ENCODE measurements around the gene SNRNP25. TPM values are rescaled to one million over a fixed set of nuclear protein-coding genes. Genes with fewer than 3 reads are reported as not detected.
"Not testable (repeated sequence)": the region's sequence is repeated elsewhere in the genome, so short reads cannot be mapped to it uniquely, and the experiment has no call there.

Gene SNRNP25
- total and polyA plus RNA-seq, 2 experiments from 2014 or later: 12.1 to 31.5 TPM

- H3F3A ChIP-seq (ENCODE audit: insufficient read depth); H4K20me1 ChIP-seq (ENCODE audit: insufficient read depth); H3K4me2 ChIP-seq (ENCODE audit: unreplicated experiment); DNase-seq; H3K4me3 ChIP-seq; H3K27me3 ChIP-seq (replicated peaks; ENCODE audit: insufficient read depth); H3K36me3 ChIP-seq (ENCODE audit: low read depth); H3K4me1 ChIP-seq (ENCODE audit: insufficient read depth); H3K9me2 ChIP-seq (ENCODE audit: insufficient read depth); H3K9ac ChIP-seq; H3K9me3 ChIP-seq (ENCODE audit: low read depth); H3K79me2 ChIP-seq (ENCODE audit: insufficient read depth); H3K27ac ChIP-seq; H2AFZ ChIP-seq; in situ Hi-C loops (cut with MboI): not testable (repeated sequence)
- WGBS, 2 experiments (ENCODE audit: low coverage in 1 of 2, low lambda C conversion rate in 2 of 2, missing lambda C conversion rate in 2 of 2): 60 to 65% methylated on average over 2 to 3 of the region's 5 CpGs
These were observed 27.7 kb upstream of the SNRNP25 start for GRCh38 chr16:25926-26348.

- H3K79me2 ChIP-seq (ENCODE audit: insufficient read depth); H3K4me1 ChIP-seq (ENCODE audit: insufficient read depth); H3K9me2 ChIP-seq (ENCODE audit: insufficient read depth); in situ Hi-C loops (cut with MboI); H3K4me3 ChIP-seq; H3F3A ChIP-seq (ENCODE audit: insufficient read depth); H3K9me3 ChIP-seq (ENCODE audit: low read depth); H4K20me1 ChIP-seq (ENCODE audit: insufficient read depth); H3K36me3 ChIP-seq (ENCODE audit: low read depth); H3K27me3 ChIP-seq (replicated peaks; ENCODE audit: insufficient read depth); H2AFZ ChIP-seq; H3K9ac ChIP-seq; DNase-seq; H3K4me2 ChIP-seq (ENCODE audit: unreplicated experiment); H3K27ac ChIP-seq: not testable (repeated sequence)
- WGBS, 2 experiments (ENCODE audit: low coverage in 1 of 2, low lambda C conversion rate in 2 of 2, missing lambda C conversion rate in 2 of 2): 30 to 38% methylated on average over 1 of the region's 7 CpGs
These were observed 23.0 kb upstream of the SNRNP25 start for GRCh38 chr16:30627-31026.

- H2AFZ ChIP-seq; H3K9me2 ChIP-seq (ENCODE audit: insufficient read depth); H3F3A ChIP-seq (ENCODE audit: insufficient read depth); H3K4me3 ChIP-seq; H3K27ac ChIP-seq; H3K4me1 ChIP-seq (ENCODE audit: insufficient read depth); H3K36me3 ChIP-seq (ENCODE audit: low read depth); DNase-seq; H4K20me1 ChIP-seq (ENCODE audit: insufficient read depth); H3K27me3 ChIP-seq (replicated peaks; ENCODE audit: insufficient read depth); H3K9me3 ChIP-seq (ENCODE audit: low read depth); H3K4me2 ChIP-seq (ENCODE audit: unreplicated experiment); H3K9ac ChIP-seq; in situ Hi-C loops (cut with MboI); H3K79me2 ChIP-seq (ENCODE audit: insufficient read depth): not testable (repeated sequence)
- WGBS, 2 experiments (ENCODE audit: low coverage in 1 of 2, low lambda C conversion rate in 2 of 2, missing lambda C conversion rate in 2 of 2): 65 to 75% methylated on average over 6 to 7 of the region's 8 CpGs
These were observed 20.3 kb upstream of the SNRNP25 start for GRCh38 chr16:33154-33876.

GRCh38 chr16:33877-34647 lies 19.6 kb upstream of the SNRNP25 start:
- no peak for DNase-seq
- Histone ChIP-seq H3K4me2 (ENCODE audit: unreplicated experiment) (no peak overlapping the region), H3K27ac (no peak overlapping the region), H3K9ac (no peak overlapping the region), H3K36me3 (ENCODE audit: low read depth) (no peaks in the 10 kb centered on the region), H3K4me3 (no peak overlapping the region), H2AFZ (no peak overlapping the region), H3K79me2 (ENCODE audit: insufficient read depth) (no peaks in the 10 kb centered on the region), H3F3A (ENCODE audit: insufficient read depth) (no peaks in the 10 kb centered on the region), H4K20me1 (ENCODE audit: insufficient read depth) (no peaks in the 10 kb centered on the region), H3K27me3 (replicated peaks; ENCODE audit: insufficient read depth) (no peaks in the 10 kb centered on the region), H3K9me3 (ENCODE audit: low read depth) (no peaks in the 10 kb centered on the region), H3K9me2 (ENCODE audit: insufficient read depth) (no peaks in the 10 kb centered on the region), H3K4me1 (ENCODE audit: insufficient read depth) (no peaks in the 10 kb centered on the region)
- WGBS, 2 experiments (ENCODE audit: low coverage in 1 of 2, low lambda C conversion rate in 2 of 2, missing lambda C conversion rate in 2 of 2): 84 to 85% methylated on average over 18 to 21 of the region's 21 CpGs
- no peak for TF ChIP-seq EZH2phosphoT487 (IDR thresholded peaks at IDR 0.05; ENCODE audit: insufficient read depth, low read depth)
- TF ChIP-seq EZH2 (IDR thresholded peaks at IDR 0.05; ENCODE audit: insufficient read depth, poor library complexity, severe bottlenecking): no peak
- in situ Hi-C loops (cut with MboI): no loop called here

- 52 to 56% methylated on average over 6 of the region's 6 CpGs for WGBS, 2 experiments (ENCODE audit: low coverage in 1 of 2, low lambda C conversion rate in 2 of 2, missing lambda C conversion rate in 2 of 2)
- no peaks in the 10 kb centered on the region for H3K9me2 ChIP-seq (ENCODE audit: insufficient read depth)
- TF ChIP-seq EZH2phosphoT487 (IDR thresholded peaks at IDR 0.05; ENCODE audit: insufficient read depth, low read depth): no peak
- no peak for TF ChIP-seq EZH2 (IDR thresholded peaks at IDR 0.05; ENCODE audit: insufficient read depth, poor library complexity, severe bottlenecking)
- in situ Hi-C loops (cut with MboI): no loop called here
- no peak overlapping the region for H3K4me3 ChIP-seq
- no peaks in the 10 kb centered on the region for H3K79me2 ChIP-seq (ENCODE audit: insufficient read depth)
- H3K4me1 ChIP-seq (ENCODE audit: insufficient read depth): no peaks in the 10 kb centered on the region
- H3K9me3 ChIP-seq (ENCODE audit: low read depth): no peaks in the 10 kb centered on the region
- no peak overlapping the region for H3K4me2 ChIP-seq (ENCODE audit: unreplicated experiment)
- no peak for DNase-seq
- no peak overlapping the region for H3K9ac ChIP-seq
- H3K36me3 ChIP-seq (ENCODE audit: low read depth): no peaks in the 10 kb centered on the region
- H3K27me3 ChIP-seq (replicated peaks; ENCODE audit: insufficient read depth): no peaks in the 10 kb centered on the region
- H3K27ac ChIP-seq: no peak overlapping the region
- H4K20me1 ChIP-seq (ENCODE audit: insufficient read depth): no peaks in the 10 kb centered on the region
- no peaks in the 10 kb centered on the region for H3F3A ChIP-seq (ENCODE audit: insufficient read depth)
- no peak overlapping the region for H2AFZ ChIP-seq
These were observed 19.0 kb upstream of the SNRNP25 start for GRCh38 chr16:34648-34987.
